ENCODE data around the gene KRT73.

Gene KRT73

DNA sequence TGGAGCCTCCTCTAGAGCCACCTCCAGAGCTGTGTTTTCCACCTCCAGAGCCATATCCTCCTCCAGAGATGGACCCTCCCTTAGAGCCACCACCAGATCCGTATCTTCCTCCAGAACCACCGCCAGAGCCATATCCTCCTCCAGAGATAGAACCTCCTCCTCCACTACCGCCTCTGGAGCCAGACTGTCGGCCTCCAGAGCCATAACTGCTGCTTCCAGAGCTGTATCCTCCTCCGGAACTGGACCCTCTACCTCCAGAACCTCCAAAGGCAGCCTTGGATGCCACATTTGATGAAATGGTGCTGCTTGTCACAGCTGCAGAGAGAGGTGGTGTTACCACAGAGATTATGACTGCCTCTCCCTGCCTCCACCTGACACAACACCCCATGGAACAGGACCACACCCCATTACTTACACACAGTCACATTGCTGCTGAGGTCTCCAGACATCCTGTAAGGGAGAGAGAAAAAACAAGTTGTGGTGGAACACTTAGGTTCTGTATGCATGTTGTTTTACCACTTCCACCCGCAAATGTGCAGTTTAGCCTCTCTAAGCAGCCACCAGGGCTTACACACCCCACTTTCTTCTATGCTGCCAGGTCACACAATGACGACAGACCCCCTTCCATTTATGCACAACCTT is 26.9 kb upstream of the KRT73 start:
- no peak for DNase-seq

DNA sequence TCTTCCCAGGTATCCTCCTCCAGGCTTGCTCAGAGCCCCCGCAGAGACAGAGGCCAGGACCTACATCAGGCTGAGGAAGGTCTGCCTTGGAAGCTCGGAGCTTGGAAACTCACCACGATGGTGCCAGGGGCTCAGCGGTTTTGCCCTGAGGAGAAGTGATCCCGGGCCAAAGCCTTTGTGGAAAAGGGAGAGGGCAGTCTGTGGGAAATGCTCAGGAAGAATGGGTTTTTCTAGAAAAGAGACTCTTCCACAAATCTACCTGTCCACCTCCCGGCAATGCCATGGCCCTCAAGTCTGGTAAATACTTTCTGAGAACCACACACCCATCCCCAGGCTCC is 25.7 kb upstream of the KRT73 start:
- DNase-seq: no peak

DNA sequence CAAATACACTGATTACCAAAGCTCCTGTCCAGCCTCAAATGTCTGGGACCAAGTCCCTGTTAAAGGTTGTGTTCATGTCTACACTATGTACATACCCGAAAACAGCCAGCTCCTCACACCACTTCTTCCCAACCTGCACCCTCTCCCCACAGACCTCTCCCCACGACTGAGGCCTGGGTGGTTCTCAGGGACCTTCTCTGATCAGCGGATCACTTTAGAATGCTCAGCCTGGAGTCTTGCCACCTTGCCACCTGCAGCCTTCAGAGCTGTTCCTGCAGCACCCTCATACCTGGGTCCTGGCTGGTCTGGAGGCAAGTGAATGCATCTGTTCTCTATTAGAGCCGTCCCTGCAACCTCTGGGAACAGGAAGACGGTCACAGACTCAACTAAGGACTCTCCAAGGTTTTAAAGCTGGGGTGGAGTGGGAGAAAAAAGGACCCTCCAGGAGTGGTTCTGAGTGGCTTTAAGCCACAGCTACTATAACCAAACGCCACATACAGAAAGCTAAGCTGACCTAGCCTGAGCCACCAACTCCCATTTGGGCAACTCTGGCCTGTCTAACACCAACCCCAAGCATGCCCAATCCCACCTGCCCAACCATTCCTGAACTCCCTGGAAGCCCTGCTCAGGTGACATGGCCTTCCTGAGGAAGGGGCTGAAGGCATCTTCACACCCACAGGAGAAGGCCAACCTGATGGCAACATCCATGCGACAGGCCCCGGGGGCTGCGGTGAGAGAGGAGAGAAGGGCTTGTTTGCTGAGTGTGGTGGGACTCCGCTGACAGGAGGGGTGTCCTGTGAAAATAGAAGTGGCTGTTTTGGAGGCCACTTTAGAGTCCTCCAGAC is 25.1 kb upstream of the KRT73 start:
- no peak for DNase-seq

GRCh38 chr12:52641468-52641867 is 23.1 kb upstream of the KRT73 start:
- no peak for DNase-seq

DNA sequence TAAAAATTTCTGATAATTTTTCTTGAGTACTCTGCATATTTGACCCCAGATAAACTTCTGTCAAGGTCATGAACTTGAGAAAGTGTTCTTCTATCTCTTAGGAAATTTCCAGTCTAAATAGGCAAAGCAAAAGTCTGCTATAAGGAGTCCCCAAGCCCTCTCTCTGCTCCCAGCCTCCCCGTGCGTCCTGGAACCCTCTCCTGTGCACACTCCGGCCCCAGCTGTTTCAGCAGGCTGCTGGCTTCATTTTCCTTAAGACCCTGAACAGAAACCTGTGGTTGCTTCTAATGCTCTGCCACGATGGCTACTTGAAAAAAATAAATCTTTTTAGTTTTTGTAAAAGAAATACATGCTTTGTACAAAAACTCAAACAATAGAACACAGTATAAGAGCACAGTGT is 18.9 kb upstream of the KRT73 start:
- DNase-seq: no peak

DNA sequence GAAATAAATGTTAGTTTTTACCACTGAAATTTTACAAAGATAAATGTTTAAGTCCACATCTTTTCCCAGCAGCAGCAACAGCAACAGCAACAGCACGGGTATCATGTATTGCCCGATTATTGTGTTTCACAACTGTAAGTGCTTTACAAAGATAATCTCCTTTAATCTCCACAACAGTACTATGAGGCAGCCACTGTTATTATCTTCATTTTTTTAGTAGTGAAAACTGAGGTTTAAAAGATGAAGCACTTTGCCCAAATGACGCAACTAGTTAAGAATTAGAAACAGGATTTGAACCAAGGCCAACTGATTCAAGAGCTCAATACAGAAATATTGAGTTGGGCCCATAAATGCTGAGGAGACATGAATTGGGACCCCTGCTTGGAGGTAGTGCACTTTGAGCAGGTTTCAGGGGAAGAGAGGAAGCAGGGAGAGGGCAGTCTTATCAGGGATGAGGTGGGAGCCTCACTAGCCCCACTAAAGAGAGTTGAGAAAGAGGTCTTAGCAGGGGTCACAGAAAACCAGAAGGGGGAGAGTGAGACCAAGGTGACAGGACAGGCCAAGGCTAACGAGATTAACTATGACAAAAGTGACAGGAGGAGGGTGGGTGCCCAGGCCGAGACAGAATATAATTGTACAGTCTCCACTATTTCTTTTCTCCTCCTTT is 18.4 kb upstream of the KRT73 start:
- no peak for DNase-seq

GRCh38 chr12:52636189-52636588 is 17.8 kb upstream of the KRT73 start:
- no peak for DNase-seq

GRCh38 chr12:52634266-52635056 is 16.1 kb upstream of the KRT73 start:
- DNase-seq: no peak

- DNase-seq: no peak
Measured at GRCh38 chr12:52633383-52633782, 15.0 kb upstream of the KRT73 start.

DNA sequence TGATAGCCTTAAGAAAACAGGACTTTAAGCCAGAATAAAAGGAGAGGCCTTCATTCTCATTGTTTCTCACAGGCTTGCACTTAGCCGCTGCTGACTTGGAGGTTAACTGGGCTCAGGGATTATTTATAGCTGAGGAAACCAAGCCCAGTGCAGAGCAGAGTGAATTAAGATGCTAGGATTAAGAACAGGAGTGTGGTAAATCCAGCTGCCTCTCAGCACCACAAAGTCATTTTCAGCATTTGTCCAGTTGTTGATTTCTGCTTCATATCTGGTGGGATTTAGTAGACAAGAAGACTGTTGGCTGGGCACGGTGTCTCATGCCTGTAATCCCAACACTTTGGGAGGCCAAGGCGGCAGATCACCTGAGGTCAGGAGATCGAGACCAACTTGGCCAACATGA is 14.3 kb upstream of the KRT73 start:
- DNase-seq: no peak

DNA sequence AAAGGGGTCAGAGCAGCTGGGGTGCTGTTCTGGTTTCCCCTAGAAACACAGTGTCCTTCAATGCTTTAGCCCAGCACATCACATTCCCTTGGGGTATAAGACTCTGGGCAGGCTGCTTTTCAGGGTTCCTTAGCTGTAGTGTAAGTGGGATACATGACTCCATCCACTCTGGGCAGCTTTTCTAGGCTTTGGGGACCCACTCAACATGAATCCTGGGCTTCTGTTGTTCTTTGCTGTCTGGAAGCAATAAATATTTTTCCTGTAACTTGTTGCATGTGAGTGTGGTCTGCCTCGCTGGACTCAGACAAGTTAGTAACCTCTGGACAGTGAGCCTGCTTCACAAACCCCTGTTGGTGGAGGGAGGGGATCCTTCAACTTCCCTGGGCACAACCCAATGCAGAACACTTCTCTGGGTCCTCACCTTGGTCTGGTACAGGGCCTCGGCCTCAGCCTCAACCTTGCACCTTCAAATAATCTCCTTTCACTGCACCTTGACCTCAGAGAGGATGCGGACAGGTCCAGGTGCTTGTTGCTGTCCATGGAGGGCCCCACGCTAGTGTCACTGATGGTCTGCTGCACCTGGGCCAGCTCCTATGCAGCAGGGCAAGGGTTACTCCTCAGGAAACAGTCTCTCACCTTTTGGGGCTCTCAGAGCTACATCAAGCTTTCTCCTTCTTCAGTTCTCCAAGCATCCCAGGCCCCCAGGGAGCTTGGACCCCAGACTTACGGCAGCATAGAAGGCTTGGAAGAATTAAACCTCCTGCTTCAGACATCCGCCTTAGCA is 13.5 kb upstream of the KRT73 start:
- no peak for DNase-seq

DNA sequence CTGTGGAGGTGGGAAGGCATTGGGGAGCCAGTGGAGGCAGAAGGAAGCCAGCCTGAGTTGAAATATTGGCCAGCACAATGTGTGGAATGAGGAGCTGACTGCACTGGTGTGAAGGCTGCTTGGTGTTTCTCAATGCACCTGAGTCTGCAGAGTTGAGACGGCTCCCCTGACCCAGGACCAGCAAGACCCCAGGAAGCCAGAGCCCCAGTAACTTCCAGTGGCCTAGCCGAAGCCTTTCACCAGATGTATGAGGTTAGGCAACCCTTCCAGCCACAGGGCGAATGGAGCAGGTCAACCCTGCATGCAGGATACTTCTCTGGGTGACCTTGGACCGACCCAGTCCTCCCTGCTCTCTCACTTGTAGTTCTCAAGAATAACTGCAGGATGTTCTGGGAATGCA is 12.9 kb upstream of the KRT73 start:
- no peak for DNase-seq

- no peak for DNase-seq
Measured at GRCh38 chr12:52630599-52631200, 12.3 kb upstream of the KRT73 start.

- no peak for DNase-seq
Measured at GRCh38 chr12:52630008-52630500, 11.7 kb upstream of the KRT73 start.

- no peak for DNase-seq
Measured at GRCh38 chr12:52629281-52630007, 11.1 kb upstream of the KRT73 start.

- no peak for DNase-seq
Measured at GRCh38 chr12:52628841-52629240, 10.5 kb upstream of the KRT73 start.

DNA sequence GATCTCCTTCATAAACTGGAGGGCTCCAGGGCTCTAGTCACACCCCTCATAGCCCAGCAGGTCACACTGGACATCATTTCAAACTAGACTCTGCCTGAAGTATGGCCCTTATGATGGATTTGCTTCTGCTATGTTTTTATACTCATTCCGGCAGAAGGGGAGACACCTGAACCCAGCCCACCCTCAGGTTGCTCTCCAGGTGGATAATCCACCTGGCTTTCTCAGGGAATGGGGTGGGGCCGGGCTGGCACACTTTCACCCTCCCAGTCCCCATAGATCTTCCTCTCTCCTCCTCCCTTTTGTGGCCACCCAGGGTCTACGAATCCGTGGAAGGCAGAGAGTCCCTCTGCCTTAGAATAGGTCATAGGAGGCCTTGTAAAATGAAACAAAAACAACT is 9.8 kb upstream of the KRT73 start:
- DNase-seq: no peak

DNA sequence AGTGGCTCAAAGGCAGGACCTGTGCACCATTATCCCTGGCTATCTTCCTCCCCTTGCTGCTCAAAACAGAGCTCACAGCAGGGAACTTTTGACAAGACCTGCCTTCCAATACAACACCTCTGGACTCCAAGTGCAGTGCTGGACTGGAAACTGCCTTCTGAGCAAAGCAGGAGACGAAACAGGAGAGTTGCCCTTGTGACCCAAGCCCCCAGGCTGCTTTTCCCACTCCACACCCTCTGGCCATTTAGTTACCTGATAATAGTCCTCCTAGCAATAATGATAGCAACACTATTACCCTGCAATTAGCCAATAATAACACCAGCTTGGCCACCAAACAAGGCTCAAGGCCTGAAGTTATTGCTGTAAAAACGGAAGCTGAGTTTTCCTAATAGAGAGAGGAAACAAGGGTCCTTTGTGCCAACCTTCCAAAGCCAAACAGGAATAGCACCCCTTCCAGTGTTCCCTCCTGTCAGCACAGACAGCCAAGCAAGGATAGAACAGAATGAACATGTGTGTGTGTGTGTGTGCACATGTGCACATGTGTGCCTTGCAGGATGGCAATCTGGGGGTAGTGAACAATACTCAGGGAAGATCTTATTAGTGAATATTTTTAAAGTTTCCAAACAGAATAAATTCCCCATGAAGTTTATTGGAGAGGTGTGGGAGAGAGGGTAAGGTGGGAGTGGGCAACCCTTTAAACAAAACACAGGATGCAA is 9.2 kb upstream of the KRT73 start:
- no peak for DNase-seq

DNA sequence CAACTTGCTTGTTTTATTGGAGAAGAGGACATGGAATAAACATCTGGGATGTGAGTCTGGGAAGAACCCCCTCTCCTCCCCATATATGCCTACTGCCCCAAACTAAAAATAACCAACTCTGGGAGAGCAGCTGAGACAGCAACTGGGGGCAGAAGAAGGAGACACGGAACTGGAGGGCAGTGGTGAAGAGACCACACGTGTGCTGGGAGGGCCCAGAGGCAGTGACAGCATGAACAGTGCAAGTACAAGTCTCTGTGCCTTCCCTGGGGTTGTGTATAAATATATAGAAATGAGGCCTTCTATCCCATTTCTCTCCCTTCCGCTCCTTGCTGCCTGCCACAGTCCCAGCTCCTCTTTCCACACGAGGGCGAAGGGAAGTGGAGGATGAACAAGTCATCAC is 4.0 kb upstream of the KRT73 start:
- no peak for DNase-seq

DNA sequence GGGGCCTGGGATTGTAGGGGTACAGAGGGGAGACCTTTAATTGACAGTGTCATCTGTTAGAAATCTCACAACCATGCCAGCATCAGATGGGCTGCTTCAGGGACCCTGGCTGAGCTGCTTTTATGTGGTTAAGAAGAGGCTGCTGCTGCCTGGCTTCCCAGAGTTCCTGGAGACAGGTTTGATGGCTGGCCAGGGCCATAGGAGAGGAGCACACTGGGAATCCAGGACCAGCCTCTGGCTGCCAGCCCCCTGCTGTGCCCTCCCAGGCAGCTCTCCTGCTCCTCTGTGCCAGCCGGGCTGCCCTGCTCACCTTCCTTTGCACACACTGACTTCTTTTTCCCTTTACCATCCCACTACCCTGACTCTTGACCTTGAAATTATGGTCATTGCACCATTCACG is 507 bp upstream of the KRT73 start:
- no peak for DNase-seq

DNA sequence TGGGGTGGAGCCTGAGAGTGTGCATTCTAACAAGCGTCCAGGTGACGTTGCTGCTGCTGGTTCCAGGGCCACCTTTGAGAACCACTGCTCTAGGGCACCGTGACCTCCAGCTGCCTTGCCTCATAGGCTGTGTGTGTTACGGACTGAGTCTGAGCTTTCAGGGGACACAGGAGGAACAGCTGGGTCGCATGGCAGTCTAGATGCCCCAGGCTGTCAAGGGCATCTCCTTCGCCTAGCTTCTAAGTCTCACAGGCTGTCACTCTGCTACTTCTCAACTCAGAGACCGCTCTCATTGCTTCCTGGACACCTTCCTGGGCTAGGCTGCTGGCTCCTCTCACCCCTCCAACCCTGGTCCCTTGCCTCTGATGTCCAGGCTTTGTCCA is 965 bp downstream of the KRT73 start:
- DNase-seq: no peak
